GM10847 (cell line): ENCODE results near the gene GPC6.

Experiments used
- POLR2A ChIP-seq: IDR thresholded peaks from 2 replicates; pipeline ENCODE4 v1.6.1; 2011; ENCODE audit not compliant: insufficient read length; ENCODE audit errors: extremely low read depth

GPC6 gene

DNA sequence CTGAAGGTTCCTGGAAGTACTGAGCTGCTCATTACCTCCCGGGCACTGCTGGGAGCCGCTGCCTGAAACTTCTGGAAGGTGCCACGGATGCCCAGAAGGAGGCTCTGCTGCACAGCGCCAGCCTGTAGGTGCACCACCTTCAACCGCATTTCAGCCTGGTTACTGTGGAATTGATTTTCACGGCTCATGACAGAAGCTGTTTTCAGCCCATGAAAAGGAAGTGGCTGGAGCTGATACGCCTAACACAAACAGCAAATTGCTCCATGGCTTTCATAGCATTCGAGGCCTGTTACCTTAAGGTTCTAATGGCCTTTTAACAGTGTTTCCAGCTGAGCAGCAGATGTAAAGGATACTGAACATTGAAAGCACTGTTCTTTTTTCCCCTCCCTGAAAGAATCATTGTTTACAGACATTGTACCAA lies 22.0 kb downstream of the GPC6 start:
- no peak for TF ChIP-seq POLR2A

DNA sequence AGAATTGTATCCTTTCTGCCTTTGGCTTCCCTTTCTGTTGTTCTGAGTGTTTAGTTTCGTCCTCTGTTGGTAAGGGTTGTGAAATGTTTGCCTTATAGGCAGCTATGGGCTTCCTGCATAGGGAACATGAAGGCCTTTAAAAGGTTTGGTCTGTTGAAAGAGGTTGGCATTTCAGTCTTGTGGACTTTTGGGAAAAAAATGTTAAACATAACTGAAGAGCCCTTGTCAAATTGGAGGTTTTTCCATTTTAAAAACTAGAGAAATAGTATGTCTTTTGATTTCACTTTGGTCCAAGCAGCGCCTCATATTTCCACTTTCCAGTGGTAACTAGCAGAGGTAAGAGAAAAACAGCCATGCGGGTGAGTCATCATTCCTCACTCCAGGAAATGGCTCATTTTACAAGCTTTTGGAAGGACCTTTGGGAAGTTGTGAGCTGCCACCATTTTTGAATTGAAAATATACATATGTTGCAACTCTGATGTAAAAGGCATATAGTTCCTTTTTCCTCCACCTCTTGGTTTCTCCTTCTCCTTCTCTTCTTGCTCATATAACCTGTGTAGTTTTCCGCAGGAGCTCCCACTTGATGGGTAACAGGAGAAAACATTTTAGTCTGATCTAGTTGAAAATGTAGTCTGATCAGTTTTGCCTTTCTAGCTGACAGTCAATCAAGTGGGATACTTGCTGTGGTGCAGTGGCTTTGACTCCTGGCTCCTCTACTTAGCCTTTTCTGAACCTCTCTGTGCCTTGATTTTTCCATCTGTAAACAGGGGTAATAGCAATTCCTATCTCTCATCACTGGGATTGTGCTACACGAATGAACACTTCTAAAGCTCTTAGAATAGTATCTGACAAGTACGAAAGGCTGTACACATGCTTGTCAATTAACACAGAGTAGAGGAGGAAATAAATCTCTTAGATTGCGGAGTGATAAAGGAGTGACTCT lies 23.0 kb downstream of the GPC6 start:
- TF ChIP-seq POLR2A: no peak

DNA sequence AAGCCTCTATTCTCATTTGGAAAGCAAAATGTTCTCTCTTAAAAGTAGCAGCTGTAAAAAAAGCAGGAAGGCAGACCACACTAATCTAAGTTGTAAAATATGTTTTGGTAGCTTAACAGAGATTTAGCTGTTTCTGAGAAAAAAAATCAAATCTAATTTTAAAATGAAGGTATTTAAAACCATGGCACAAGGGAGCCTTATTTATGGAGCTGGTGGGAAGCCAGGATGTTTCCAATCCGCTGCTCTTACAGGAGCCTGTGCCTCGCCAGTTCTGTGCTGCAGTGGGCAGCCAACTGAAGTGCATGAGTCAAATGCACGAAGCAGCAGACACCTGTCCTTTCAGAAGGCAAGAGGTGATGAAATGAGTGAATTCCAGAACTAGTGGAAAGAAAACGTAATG lies 28.2 kb downstream of the GPC6 start:
- no peak for TF ChIP-seq POLR2A

DNA sequence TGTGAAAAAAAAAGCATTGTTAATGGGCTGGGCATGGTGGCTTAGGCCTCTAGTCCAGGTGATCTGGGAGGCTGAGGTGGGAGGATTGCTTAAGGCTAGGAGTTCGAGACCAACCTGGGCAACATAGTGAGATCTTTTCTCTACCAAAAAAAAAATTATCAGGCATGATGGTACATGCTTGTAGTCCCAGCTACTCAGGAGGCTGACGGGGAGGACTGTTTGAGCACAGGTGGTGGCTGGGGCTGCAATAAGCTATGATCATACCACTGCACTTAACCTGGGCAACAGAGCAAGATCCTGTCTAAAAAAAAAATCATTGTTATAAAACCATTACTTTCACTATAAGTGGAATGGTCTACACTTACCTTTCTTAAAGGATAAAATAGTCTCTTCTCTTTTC lies 30.4 kb downstream of the GPC6 start:
- no peak for TF ChIP-seq POLR2A

DNA sequence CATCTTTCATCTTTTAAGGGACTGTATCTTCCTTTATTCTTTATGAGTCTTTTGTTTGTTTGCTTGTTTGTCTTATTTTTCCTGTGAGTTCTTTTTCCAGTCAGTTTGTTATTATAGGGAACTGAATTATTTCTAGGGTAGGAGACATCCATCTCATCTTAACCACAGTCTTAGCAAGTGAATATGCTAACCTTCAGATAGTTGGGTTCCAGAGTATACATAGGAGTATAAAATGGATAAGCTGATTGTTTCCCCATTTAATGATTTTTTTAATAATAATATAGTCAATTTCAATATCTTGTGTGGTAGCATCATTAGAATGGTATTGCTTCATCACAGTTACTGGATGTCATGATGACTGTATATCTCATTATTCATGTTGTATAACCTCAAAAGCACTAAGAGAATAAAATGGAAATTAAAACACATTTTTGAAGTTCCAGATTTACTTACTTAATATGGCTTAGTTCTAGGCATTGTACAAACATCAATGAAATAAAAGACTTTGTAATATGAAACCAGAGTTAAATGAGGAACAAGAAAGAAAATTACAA lies 33.0 kb downstream of the GPC6 start:
- TF ChIP-seq POLR2A: no peak

DNA sequence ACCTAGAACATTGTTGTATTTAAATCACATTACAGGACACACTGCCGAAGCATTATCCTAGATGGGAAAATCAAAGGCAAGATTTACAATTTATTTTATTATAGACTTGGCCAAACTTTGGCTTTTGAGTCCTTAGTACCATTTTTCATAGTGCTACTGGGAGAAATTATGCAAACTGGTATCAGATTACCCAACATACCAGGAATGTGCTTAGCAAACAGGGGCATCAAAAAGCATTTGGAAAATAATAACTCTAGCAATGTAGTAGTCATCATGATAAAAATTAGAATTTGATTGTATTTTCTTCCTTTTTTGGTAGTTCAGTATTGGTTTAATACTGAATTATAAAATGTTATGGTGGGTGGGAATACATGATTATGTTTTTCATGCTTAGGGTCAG lies 34.0 kb downstream of the GPC6 start:
- no peak for TF ChIP-seq POLR2A

DNA sequence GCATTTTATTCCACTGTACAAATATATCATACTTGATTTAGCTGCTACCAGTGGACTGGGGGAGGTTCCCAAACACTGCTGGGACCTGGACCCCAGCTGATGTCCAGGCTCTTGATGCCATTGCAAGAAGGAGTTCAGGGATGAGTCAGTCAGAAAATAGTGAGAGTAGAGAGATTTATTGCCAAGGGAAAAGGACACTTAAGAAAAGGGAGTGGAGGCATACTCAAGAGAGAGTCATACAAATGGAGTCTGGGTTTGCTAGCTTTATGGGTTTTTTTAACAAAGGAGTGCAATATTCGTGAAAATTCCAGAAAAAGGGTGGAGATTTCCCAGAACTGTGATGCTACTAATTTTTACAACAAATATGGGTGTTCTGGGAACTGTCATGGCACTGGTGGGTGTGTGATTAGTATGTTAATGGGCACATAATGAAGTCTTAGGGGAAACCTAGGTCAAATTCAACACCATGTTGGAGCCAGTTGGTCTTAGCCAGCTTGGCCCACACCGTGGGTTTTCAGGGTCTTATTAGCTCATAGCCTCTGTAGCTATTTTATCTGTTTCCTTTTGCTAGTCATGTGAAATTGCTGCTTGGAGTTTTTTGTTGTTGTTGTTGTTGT lies 36.2 kb downstream of the GPC6 start:
- no peak for TF ChIP-seq POLR2A

DNA sequence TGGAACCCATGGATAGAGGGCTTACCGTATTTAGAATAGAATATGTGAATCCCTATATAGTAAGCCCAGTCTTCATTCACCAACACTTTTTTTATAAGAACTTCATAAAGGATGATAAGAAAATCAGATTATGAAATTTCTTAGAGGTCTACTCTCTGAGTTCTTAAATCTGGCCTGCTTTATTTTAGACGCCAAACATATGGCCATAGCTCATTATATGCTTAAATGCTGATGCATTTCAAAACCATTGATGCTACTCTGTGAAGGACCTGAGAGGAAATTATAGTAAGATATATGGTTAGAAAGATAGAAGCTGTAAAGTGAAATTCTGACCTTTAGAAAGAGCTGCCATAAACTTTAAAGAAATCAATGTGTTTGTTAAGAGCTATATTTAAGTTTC lies 38.3 kb downstream of the GPC6 start:
- no peak for TF ChIP-seq POLR2A

DNA sequence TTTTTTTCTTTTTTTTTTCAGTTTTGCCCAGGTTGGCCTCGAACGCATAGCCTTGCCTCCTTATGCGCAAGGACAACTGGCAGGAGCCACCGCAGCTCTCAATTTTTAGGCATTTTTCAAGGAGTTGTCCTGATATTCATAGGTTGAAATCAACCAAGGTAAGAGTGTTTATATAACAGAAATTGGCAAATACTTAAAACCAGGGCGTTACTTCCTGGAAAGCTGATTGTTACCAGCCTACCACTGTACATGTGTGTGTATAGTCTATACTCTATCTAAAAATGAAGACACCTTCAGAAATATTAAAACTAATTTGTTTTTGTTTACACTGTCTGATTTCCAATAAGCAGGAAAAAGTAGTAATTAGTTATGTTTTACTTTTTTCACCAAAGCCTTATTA lies 39.2 kb downstream of the GPC6 start:
- no peak for TF ChIP-seq POLR2A

DNA sequence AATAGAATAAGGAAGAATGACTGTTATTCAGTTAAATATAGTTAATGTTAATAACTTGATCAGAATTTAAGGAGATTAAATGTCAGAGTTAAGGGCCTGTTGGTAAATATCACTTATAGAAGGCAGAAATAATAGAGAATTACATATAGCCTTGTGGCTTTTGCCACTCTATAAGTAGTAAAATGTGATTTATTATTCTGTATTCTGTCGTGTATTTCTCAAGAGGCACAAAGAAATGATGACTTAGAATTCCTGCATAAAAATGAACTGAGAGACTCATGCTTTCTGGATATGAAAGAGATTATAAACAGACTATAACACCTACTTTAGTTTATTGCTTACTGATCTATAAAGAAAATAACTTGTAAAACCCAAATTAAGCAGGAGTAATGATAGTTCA lies 40.1 kb downstream of the GPC6 start:
- TF ChIP-seq POLR2A: no peak

DNA sequence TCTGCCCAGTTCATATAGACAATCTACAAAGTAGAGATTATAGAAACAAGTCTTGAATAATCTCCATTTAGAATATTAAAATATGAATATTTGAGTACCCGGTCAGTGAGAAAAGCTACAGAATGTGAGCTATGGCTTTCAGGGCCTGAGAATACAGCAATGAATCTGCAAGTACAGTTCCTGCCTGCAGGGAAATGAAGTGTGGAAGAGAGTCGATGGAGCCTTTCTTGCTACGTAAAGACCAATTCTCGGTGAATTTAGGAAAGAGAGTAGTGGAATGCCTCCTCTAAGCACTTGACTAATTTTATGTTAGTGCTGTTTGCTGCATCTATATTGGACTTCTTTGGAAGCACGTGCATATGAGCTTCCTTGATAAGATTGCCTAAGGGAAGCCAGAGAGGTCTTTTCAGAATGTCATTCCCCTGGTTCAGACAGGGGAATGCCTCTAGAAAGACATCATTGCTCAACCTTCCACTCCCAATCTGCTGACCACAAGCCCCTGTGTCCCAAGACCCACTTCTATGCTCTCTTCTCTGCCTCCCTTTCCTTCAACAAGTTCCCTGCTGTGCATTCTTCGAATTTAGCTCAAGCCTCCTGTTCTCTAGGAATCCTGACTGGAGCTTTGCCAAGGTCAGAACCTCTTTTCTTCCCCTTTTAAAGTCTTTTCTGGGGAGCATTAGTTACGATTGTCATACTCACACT lies 41.9 kb downstream of the GPC6 start:
- no peak for TF ChIP-seq POLR2A

DNA sequence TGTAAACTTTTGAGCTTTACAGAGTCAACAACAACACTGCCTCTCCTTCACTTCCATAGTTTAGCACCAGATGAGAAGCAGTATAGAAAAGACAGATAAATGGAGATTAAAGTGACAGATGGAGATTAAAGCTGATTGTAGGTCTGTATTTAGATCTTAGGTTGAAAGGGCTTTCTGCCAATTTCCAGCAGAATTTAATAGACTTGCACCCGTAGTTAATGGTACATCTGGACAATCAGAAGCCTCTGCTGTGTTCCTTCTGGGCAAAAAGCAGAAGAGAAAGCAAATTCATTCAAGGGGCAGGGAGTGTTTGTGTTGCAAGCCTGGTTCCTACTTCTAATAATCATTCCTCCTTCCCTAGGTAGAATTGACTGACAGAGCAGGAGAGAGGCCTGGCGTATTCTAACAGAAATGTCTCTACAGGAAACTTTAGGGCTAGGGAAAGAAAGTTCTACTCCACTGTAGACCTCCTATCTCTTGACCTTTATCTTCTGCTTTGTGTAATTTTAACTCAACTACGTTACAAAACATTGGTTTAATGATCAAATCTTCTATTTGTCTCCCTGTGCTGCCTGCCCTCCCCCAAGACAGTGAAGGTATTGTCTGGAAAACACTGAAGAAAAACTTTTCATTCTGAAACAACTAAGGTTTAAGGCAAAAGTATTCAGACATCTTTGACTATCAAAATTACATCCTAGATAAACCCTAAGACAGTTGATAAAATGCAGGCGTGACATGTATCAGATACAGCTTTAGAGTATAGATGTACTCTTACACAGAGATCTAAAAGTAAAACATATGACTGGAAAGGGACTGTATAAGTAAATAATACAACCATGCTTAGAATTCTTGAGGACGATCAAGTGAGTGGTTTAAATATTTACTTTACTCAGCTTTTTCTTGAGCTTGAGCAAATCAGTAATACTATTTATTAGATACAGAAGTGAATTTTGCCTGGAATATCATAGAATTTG lies 44.4 kb downstream of the GPC6 start:
- TF ChIP-seq POLR2A: no peak

DNA sequence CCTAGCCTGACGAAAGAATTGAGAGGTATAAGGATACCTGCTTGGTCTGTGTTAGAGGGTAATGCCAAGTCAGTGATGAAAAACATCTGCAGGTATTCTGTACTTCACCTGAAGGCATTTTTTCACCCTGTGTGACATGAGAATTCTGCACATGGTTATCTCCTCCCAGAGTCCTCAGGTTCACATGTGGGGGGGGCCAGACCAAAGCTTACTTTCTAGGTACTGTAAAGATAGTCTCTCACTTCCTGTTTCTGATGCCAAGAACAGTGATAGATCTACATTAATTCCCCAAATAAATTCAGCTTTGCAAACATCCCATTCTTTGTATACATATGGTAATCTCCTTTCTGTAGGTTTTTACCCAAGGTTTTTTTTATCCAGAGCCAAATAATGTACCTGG lies 53.4 kb downstream of the GPC6 start:
- no peak for TF ChIP-seq POLR2A

DNA sequence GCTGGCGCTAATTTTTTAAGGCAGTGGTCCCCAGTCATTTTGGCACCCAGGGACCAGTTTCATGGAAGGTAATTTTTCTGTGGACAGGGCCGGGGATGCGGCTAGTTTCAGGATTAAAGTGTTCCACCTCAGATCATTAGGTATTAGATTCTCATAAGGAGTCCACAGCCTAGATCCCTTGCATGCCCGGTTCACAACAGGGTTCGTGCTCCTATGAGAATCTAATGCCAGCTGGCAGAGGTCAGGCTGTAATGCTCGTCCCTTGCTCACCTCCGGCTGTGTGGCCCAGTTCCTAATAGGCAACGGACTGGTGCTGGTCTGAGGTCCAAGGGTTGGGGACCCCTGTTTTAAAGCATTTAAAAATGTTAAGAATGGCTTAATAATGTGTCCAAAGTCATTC lies 54.1 kb downstream of the GPC6 start:
- TF ChIP-seq POLR2A: no peak
